HepG2 (cell line): ENCODE measurements around the gene TGFBRAP1. TPM values are rescaled to one million over a fixed set of nuclear protein-coding genes. Genes with fewer than 3 reads are reported as not detected.
A peak's percentile ranks its signal among the peaks of the same experiment; 100 is the strongest.

Experiments used
- ATAC-seq: fragments of 200-7000 bp; cut with Tn5 transposase; 3 replicates; pipeline ENCODE4 v1.9.1; 2020; ENCODE audit warnings: mild to moderate bottlenecking, moderate library complexity
- BruUV-seq: library from RNA; stranded (reverse); fragments of 400-500 nt; replicated peaks from 2 replicates; lab custom pipeline; 2021; lab: Mats Ljungman, UMichigan
- CTCF ChIA-PET: fragments of 300-600 bp; formaldehyde crosslinking; extraction: SDS; loops from one replicate; lab custom pipeline; 2021; ENCODE audit warnings: low total read pairs, inconsistent platforms, low intra/inter-chr PET ratio; lab: Yijun Ruan, JAX
- POLR2A ChIA-PET: fragments of 350-600 bp; sonication (Branson Sonifier 250); formaldehyde crosslinking; loops from one replicate; lab custom pipeline; 2020; ENCODE audit warnings: antibody characterized with exemption, inconsistent platforms; lab: Yijun Ruan, JAX
- DNase-seq: peaks from one replicate; pipeline ENCODE4 v3.0.0-alpha.2; 2015; ENCODE audit warnings: low spot score
- FAIRE-seq: peaks from 3 replicates; lab custom pipeline; 2011; peaks lifted over from hg19 to GRCh38; lab: Jason Lieb, UNC
- H2AFZ ChIP-seq: one replicate; pipeline ENCODE4 v1.6.1; 2011; ENCODE audit warnings: low read length, inconsistent platforms
- H3K27ac ChIP-seq: fragments of 300-600 bp; 3 replicates; pipeline ENCODE4 v1.8.0; 2011; ENCODE audit warnings: mixed run types, mild to moderate bottlenecking, mixed read lengths, low read length, inconsistent platforms; ENCODE audit not compliant: insufficient read depth; ENCODE audit errors: extremely low read length
- H3K27me3 ChIP-seq, 2 experiments: fragments of 200-600 bp in 1 of 2; 2 replicates in 1 of 2; 3 replicates in 1 of 2; pipeline versions ENCODE4 v1.6.0 to v1.8.0; 2011; ENCODE audit warnings: low read length in 2 of 2, mild to moderate bottlenecking in 2 of 2, moderate library complexity in 2 of 2, inconsistent platforms in 1 of 2; ENCODE audit not compliant: insufficient read depth in 2 of 2, control insufficient read depth in 1 of 2
- H3K36me3 ChIP-seq, 2 experiments: fragments of 200-600 bp in 1 of 2; replicated peaks in 1 of 2; 2 replicates in 1 of 2; 3 replicates in 1 of 2; pipeline versions ENCODE4 v1.5.1 to v1.8.0; 2011; ENCODE audit warnings: low read length in 2 of 2, inconsistent platforms in 1 of 2; ENCODE audit not compliant: insufficient read depth in 2 of 2, control insufficient read depth in 1 of 2
- H3K4me1 ChIP-seq: 2 replicates; pipeline ENCODE4 v1.5.1; 2012; ENCODE audit warnings: low read length, inconsistent platforms; ENCODE audit not compliant: insufficient read depth
- H3K4me2 ChIP-seq: 2 replicates; pipeline ENCODE4 v1.6.0; 2011; ENCODE audit warnings: low read depth, low read length, inconsistent platforms
- H3K4me3 ChIP-seq, 3 experiments: fragments of 200-600 bp in 1 of 3; sonication (generic), shearing (Covaris generic) in 1 of 3; replicated peaks in 1 of 3; 2 replicates each; pipeline ENCODE4 v1.5.1; 2011 to 2016; ENCODE audit warnings: low read length in 3 of 3, inconsistent platforms in 2 of 3, low read depth in 2 of 3, mild to moderate bottlenecking in 2 of 3, control low read depth in 1 of 3, mixed read lengths in 1 of 3; ENCODE audit not compliant: insufficient read depth in 1 of 3
- H3K79me2 ChIP-seq: one replicate; pipeline ENCODE4 v1.6.1; 2011; ENCODE audit warnings: low read length, inconsistent platforms; ENCODE audit not compliant: insufficient read depth
- H3K9ac ChIP-seq: 2 replicates; pipeline ENCODE4 v1.6.0; 2011; ENCODE audit warnings: mild to moderate bottlenecking, low read depth, low read length, inconsistent platforms; ENCODE audit not compliant: insufficient read depth
- H3K9me3 ChIP-seq: 2 replicates; pipeline ENCODE4 v1.5.1; 2012; ENCODE audit warnings: mild to moderate bottlenecking, low read length
- H4K20me1 ChIP-seq: 2 replicates; pipeline ENCODE4 v1.6.0; 2011; ENCODE audit warnings: inconsistent platforms, mild to moderate bottlenecking, low read length, moderate library complexity; ENCODE audit not compliant: insufficient read depth
- HOXA3 ChIP-seq: sonication (generic); formaldehyde crosslinking; IDR thresholded peaks from 2 replicates; pipeline ENCODE4 v1.5.0; 2020; ENCODE audit warnings: missing genetic modification reagents
- NONO ChIP-seq, 2 experiments: fragments of 450-650 bp in 1 of 2; sonication (generic) in 1 of 2; formaldehyde crosslinking in 1 of 2; IDR thresholded peaks in 1 of 2; conservative IDR thresholded peaks in 1 of 2; 2 replicates each; pipeline versions ENCODE4 v1.6.1 to v1.8.0; 2017 to 2022; ENCODE audit warnings: mild to moderate bottlenecking in 1 of 2, missing genetic modification reagents in 1 of 2, moderate library complexity in 1 of 2
- PHB2 ChIP-seq: fragments of 450-650 bp; IDR thresholded peaks from 2 replicates; pipeline ENCODE4 v1.6.1; 2018; ENCODE audit not compliant: partially characterized antibody
- ZNF235 ChIP-seq: sonication (generic); formaldehyde crosslinking; IDR thresholded peaks from 2 replicates; pipeline ENCODE4 v1.8.1; 2023; ENCODE audit warnings: mild to moderate bottlenecking, missing genetic modification reagents, borderline replicate concordance
- ZNF256 ChIP-seq: sonication (generic); formaldehyde crosslinking; conservative IDR thresholded peaks from 2 replicates; pipeline ENCODE4 v1.4.0; 2020; ENCODE audit warnings: missing genetic modification reagents
- ZNF292 ChIP-seq: sonication (generic); formaldehyde crosslinking; IDR thresholded peaks from 2 replicates; pipeline ENCODE4 v1.8.1; 2022; ENCODE audit warnings: mild to moderate bottlenecking, low read depth, missing genetic modification reagents, borderline replicate concordance
- ZNF556 ChIP-seq: sonication (generic); formaldehyde crosslinking; IDR thresholded peaks from 2 replicates; pipeline ENCODE4 v1.4.0; 2020; ENCODE audit warnings: mild to moderate bottlenecking, missing genetic modification reagents, borderline replicate concordance
- ZNF598 ChIP-seq: sonication (generic); formaldehyde crosslinking; IDR thresholded peaks from 2 replicates; pipeline ENCODE4 v1.5.1; 2020; ENCODE audit warnings: mild to moderate bottlenecking, missing genetic modification reagents, borderline replicate concordance
- ZNF891 ChIP-seq: sonication (generic); formaldehyde crosslinking; IDR thresholded peaks from 2 replicates; pipeline ENCODE4 v1.5.0; 2020; ENCODE audit warnings: mild to moderate bottlenecking, missing genetic modification reagents
- WGBS: methylation state at CpG from one replicate; pipeline ENCODE4 v1.1.6; 2017; ENCODE audit warnings: low lambda C conversion rate; 5-methylcytosine and 5-hydroxymethylcytosine counted together
- in situ Hi-C: cut with HindIII; loops from 2 replicates; pipeline ENCODE4 v1.10.0; 2017; ENCODE audit warnings: low pct_unique_long_range_greater_than_20kb; ENCODE audit not compliant: extremely low pct_ligation_motif_present
- intact Hi-C: fragments of 100-400 bp; cut with micrococcal nuclease; formaldehyde crosslinking; loops from one replicate; pipeline ENCODE4 v1.10.0; 2022; ENCODE audit not compliant: unreplicated experiment
- polyA plus RNA-seq, 8 experiments: library from polyadenylated mRNA; depleted of rRNA in 3 of 8; stranded (reverse) in 7 of 8; unstranded in 1 of 8; fragments of >200 nt; fragmentation: Illumina TruSeq in 4 of 8; extraction: Trizol in 4 of 8; gene quantifications; 2 replicates each; pipeline versions ENCODE4 v1.2.1 to v1.2.3, GENCODE V29; 2011 to 2016; ENCODE audit warnings: low read depth in 4 of 8, missing spikeins in 1 of 8, mixed read lengths in 1 of 8; ENCODE audit not compliant: insufficient read depth in 1 of 8
- total RNA-seq, 5 experiments: library from RNA; depleted of rRNA; stranded (reverse); fragments of >200 nt; fragmentation: Illumina TruSeq; extraction: Trizol; gene quantifications; 2 replicates each; pipeline ENCODE4 v1.2.3, GENCODE V29; 2016; ENCODE audit warnings: low read depth in 1 of 5
- TF ChIP-seq, protein P1 (sequence below): sonication (generic); formaldehyde crosslinking; IDR thresholded peaks from 2 replicates; pipeline ENCODE4 v1.5.0; 2020; ENCODE audit warnings: missing genetic modification reagents, mild to moderate bottlenecking, borderline replicate concordance

Gene TGFBRAP1
- total and polyA plus RNA-seq, 2 of the 13 experiments (the other 11 are each of a cell fraction or from before 2014, with no cell fraction given) = 12.7 to 22.9 TPM

- H3K4me3 ChIP-seq = no peak overlapping the region
- CTCF ChIA-PET = no interaction called here
- no peaks in the 10 kb centered on the region for H3K9me3 ChIP-seq
- intact Hi-C loops (no loop called here), in situ Hi-C loops (no loop called here)
- no peak overlapping the region for H3K27ac ChIP-seq
- TF ChIP-seq ZNF556 (CRISPR knock-in tag) (no peak), ZNF256 (CRISPR knock-in tag) (no peak), PHB2 (no peak), ZNF891 (CRISPR knock-in tag) (no peak), ZNF292 (no peak), HOXA3 (CRISPR knock-in tag) (no peak), ZNF235 (no peak), ZNF598 (CRISPR knock-in tag) (no peak), NONO (IDR thresholded peaks at IDR 0.05) (no peak), NONO (CRISPR knock-in tag; conservative IDR thresholded peaks at IDR 0.05) (no peak)
- TF ChIP-seq, protein P1, sequence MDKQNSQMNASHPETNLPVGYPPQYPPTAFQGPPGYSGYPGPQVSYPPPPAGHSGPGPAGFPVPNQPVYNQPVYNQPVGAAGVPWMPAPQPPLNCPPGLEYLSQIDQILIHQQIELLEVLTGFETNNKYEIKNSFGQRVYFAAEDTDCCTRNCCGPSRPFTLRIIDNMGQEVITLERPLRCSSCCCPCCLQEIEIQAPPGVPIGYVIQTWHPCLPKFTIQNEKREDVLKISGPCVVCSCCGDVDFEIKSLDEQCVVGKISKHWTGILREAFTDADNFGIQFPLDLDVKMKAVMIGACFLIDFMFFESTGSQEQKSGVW (CRISPR knock-in tag) = no peak
- H3K4me1 ChIP-seq = no peaks in the 10 kb centered on the region
- H3K9ac ChIP-seq = no peak overlapping the region
- ATAC-seq (no peak), DNase-seq (no peak), FAIRE-seq (no peak)
- POLR2A ChIA-PET = no interaction called here
- H3K4me2 ChIP-seq = no peak overlapping the region
- BruUV-seq = TSS peak; percentile 39
- H3K27me3 ChIP-seq = no peaks in the 10 kb centered on the region
- peaks cover 47% of the 10 kb centered on the region for H3K79me2 ChIP-seq
- WGBS = 98% methylated on average over 7 of the region's 7 CpGs
- peaks cover 6% of the 10 kb centered on the region; the same call in 1 of the 2 replicates for H4K20me1 ChIP-seq
- H3K36me3 ChIP-seq = peaks cover 26 to 39% of the 10 kb centered on the region in 2 experiments
- no peak overlapping the region for H2AFZ ChIP-seq
These were observed 22.4 kb downstream of the TGFBRAP1 start for GRCh38 chr2:105307146-105307545.
